HG03175 (cell line): ENCODE results near the gene FOXJ3.
"Not testable (repeated sequence)": the region's sequence is repeated elsewhere in the genome, so short reads cannot be mapped to it uniquely, and the experiment has no call there.

Experiments used
- ATAC-seq: cut with Tn5 transposase; IDR thresholded peaks from one replicate; pipeline ENCODE4 v1.9.1; 2021; ENCODE audit warnings: mild to moderate bottlenecking, moderate library complexity; ENCODE audit not compliant: unreplicated experiment

FOXJ3 gene

GRCh38 chr1:42259059-42259738, 75.8 kb downstream of the FOXJ3 start:
- ATAC-seq, result no peak

- no peak for ATAC-seq
Observed at GRCh38 chr1:42258218-42258617, 76.8 kb downstream of the FOXJ3 start.

DNA sequence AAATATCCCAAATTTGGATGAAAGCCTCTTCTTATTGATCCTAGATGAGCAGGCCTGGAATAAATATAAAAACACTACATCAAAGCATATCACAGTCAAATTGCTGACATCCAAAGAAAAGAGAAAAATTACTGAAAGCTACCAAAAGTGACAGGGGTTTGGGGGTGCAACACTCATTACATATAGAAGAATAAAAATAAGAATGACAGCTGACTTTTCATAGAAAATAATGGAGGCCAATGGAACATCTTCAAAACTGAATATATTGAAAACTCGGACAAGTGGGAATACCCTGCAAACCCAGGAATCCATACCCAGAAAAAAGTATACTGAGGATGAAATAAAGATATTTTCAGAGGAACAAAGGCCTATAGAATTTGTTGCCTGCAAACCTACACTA, 84.0 kb downstream of the FOXJ3 start:
- ATAC-seq, result no peak

GRCh38 chr1:42250164-42250563, 84.9 kb downstream of the FOXJ3 start:
- ATAC-seq, result no peak

DNA sequence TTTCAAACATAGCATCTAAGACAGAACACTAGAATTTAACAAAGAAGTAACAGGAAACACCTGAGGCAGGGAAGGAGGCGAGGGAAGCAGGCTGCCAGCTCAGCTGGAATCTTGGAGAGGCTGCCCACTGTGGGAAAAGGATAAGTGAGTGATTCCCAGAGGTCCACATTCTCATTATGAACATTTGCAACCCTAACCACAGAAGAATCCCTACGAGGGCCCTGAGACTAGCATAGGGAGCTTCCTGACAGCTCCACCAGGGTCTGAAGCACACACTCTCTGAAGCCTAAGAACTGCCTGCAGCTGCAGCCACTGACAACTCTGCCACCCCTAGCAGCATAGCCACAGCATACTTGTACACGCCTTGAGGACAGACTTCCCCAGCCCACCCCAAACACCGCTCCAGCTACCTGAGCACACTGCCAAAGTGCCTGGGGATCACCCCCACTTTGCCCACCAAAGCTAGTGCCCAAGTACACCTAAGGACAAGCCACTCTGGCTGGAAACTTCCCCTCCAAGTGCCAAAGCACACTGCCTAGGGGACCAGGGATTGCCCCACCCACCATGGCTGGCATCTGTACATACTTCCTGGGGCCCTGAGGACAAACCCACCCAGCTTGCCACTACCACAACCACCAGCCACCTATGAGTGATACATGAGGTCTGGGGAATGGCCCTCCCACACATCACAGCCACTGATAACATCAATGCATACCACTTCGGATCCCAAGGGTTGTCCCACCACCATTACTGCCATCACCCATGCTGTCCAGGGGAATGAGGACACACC, 93.9 kb downstream of the FOXJ3 start:
- ATAC-seq, result no peak

GRCh38 chr1:42239555-42239954, 95.5 kb downstream of the FOXJ3 start:
- no peak for ATAC-seq

GRCh38 chr1:42239041-42239440, 96.0 kb downstream of the FOXJ3 start:
- ATAC-seq, result no peak

GRCh38 chr1:42231253-42231652, 103.8 kb downstream of the FOXJ3 start:
- ATAC-seq, result no peak

DNA sequence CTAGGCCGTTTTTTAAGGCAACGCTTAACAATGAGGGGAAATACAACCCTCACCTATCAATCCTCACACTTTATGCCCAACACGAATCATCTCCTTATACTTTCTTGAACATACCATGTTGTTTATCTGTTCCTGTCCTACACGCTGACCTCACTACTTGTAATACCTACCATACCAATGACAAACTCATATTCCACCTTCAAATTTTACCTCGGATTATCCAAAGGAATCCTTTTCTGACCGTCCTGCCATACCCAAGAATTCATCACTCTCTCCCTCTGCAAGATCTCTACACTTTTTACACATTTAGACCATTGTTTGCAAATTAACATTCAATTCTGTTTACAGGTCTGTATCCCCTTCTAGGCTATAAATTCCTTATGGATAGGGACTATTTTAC, 106.1 kb downstream of the FOXJ3 start:
- ATAC-seq, result no peak

GRCh38 chr1:42223036-42223435, 112.0 kb downstream of the FOXJ3 start:
- ATAC-seq, result no peak

DNA sequence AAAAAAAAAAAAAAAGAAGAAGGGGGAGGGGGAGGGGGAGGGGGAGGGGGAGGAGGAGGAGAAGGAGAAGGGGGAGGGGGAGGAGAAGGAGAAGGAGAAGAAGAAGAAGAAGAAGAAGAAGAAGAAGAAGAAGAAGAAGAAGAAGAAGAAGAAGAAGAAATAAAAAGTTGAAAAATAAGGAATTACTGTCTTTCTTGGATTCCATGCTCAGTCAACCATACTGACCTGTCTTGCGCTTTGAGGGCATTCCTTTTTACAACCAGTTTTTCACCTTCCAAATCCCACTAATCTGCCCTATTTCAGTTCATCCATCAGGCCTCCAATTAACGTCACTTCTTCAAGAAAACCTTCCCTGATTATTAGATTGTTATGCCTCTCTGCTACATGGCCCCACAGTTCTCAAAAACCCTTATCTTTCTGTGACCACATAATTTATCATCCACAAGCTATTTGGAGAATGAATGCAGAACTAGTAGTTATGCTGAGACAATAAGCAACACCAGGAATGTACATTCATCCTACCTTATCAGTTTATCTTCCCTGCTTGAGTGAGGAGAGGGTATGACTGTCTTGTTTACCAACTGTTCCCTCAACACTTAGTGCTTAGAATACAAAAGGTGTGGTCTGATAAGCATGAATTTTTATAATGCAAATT, 113.0 kb downstream of the FOXJ3 start:
- ATAC-seq, result no peak

- no peak for ATAC-seq
Observed at GRCh38 chr1:42221456-42221855, 113.6 kb downstream of the FOXJ3 start.

DNA sequence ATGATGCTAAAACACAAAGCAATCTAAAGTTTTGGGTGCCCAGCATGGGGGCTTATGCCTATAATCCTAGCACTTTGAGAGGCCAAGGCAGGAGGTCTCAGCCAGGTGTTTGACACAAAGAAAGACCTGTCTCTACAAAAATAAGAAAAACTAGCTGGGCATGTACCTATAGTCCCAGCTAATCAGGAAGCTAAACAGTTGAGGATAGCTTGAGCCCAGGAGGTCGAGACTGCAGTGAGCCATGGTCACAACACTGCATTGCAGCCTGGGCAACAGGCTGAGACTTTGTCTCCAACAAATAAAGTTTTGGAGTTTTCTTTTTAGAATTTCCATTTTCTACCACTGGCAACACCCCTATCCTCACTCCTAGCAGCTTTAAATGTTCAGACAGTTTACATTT, 115.4 kb downstream of the FOXJ3 start:
- ATAC-seq, result no peak

- ATAC-seq, result no peak
Observed at GRCh38 chr1:42214447-42214871, 120.6 kb downstream of the FOXJ3 start.

- no peak for ATAC-seq
Observed at GRCh38 chr1:42211224-42211623, 123.8 kb downstream of the FOXJ3 start.

- no peak for ATAC-seq
Observed at GRCh38 chr1:42210421-42211133, 124.5 kb downstream of the FOXJ3 start.

- ATAC-seq, result no peak
Observed at GRCh38 chr1:42209526-42210251, 125.3 kb downstream of the FOXJ3 start.

GRCh38 chr1:42206930-42207329, 128.1 kb downstream of the FOXJ3 start:
- not testable (repeated sequence) for ATAC-seq

DNA sequence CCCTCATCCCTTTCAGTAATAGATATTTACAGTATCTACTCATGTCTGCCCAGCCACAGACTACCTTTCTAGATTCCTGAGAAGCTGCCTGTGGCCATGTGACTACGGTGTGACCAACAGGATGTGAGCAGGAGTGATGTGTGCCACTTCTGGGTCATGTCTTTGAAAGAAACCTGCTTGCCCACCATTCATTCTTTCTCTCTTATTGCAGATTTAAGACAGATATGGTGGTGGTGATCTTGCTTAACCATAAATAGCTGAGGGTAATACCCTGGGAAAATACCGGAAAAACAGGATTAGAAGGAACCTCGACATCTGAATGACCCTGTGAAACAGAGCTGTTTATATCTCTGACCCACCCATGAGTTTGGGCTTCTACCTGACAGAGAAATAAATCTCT, 128.9 kb downstream of the FOXJ3 start:
- ATAC-seq, result no peak

GRCh38 chr1:42201986-42202385, 133.0 kb downstream of the FOXJ3 start:
- ATAC-seq, result no peak

DNA sequence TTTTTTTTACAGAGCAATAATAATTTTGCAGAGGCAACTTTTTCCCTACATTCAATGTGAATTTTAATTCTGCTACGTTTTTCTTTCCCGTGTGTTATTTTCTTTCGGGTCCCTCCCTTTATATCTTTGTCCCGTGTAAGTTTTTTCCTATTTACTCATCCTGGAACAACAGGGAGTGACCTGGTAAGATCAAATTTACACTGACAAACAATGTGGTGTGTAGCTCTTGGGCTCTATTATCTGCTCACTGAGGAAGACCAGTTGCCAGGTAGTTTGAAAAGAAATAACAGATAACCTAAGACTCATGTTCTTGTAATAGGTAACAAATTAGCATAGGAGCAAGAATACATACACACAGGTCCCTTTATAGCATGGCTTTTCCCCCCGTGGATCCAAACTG, 136.8 kb downstream of the FOXJ3 start:
- ATAC-seq, result no peak
